ENCODE results near the gene SH2D3C.

DNA sequence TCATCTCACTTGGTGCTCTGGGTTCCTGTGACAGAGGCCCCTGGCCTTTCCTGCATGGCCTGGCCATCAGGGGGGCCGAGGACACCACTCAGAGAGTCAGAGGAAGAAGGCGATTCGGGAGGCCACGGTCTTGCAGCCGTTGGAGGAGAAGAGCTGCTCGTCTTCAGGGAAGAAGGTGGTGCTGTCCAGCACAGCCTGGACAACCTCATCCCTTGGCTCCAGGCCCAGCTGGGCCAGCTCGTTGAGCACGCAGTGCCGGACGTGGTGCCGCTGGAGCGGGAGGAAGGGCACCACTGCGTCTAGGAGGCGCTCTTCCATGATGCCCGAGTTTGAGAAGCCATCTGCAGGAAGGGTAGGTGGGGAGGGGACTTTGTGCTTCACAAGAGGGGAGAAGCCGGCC, 46.5 kb downstream of the SH2D3C start:
- TF ChIP-seq, protein P1, sequence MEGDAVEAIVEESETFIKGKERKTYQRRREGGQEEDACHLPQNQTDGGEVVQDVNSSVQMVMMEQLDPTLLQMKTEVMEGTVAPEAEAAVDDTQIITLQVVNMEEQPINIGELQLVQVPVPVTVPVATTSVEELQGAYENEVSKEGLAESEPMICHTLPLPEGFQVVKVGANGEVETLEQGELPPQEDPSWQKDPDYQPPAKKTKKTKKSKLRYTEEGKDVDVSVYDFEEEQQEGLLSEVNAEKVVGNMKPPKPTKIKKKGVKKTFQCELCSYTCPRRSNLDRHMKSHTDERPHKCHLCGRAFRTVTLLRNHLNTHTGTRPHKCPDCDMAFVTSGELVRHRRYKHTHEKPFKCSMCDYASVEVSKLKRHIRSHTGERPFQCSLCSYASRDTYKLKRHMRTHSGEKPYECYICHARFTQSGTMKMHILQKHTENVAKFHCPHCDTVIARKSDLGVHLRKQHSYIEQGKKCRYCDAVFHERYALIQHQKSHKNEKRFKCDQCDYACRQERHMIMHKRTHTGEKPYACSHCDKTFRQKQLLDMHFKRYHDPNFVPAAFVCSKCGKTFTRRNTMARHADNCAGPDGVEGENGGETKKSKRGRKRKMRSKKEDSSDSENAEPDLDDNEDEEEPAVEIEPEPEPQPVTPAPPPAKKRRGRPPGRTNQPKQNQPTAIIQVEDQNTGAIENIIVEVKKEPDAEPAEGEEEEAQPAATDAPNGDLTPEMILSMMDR (IDR thresholded peaks at IDR 0.05) = no peak
- no peak for TF ChIP-seq POLR2A (IDR thresholded peaks at IDR 0.05)
